Measurements from ENCODE around the gene APOA5. TPM values are rescaled to one million over a fixed set of nuclear protein-coding genes. Genes with fewer than 3 reads are reported as not detected.

APOA5 gene
- total RNA-seq, 1 experiment from 2014 or later, result not detected

GRCh38 chr11:116794851-116795250 is 3.2 kb upstream of the APOA5 start:
- CTCF ChIA-PET, result no interaction called here
- TF ChIP-seq CTCF (conservative IDR thresholded peaks at IDR 0.05), result no peak
- no peak for TF ChIP-seq EZH2 (IDR thresholded peaks at IDR 0.05; ENCODE audit: low read depth)
- H3K9me2 ChIP-seq (ENCODE audit: insufficient read depth), result no peaks in the 10 kb centered on the region

GRCh38 chr11:116793772-116794097 is 2.1 kb upstream of the APOA5 start:
- H3K4me2 ChIP-seq, result no peak overlapping the region
- no peak overlapping the region for H3K4me3 ChIP-seq
- H3K9me3 ChIP-seq (ENCODE audit: insufficient read depth, low read depth), result no peaks in the 10 kb centered on the region
- DNase-seq, result no peak
- H3K79me2 ChIP-seq (ENCODE audit: low read depth), result no peaks in the 10 kb centered on the region
- H3K36me3 ChIP-seq (ENCODE audit: low read depth), result no peaks in the 10 kb centered on the region
- no TSS peak for BruUV-seq (replicated peaks)
- H3K4me1 ChIP-seq (replicated peaks; ENCODE audit: insufficient read depth), result peaks cover 8% of the 10 kb centered on the region; the same call in 1 of the 2 replicates
- H4K20me1 ChIP-seq (ENCODE audit: insufficient read depth), result no peaks in the 10 kb centered on the region
- CTCF ChIA-PET, result interaction anchor here (1.3 kb wide), 1 partner anchor 42 kb away, joined by 4 read pairs; no protein-coding TSS in a partner anchor
- no peak overlapping the region for H3K27ac ChIP-seq
- H3K9me2 ChIP-seq (ENCODE audit: insufficient read depth), result no peaks in the 10 kb centered on the region
- POLR2A ChIA-PET (ENCODE audit: unreplicated experiment), result interaction anchor here (0.7 kb wide), 1 partner anchor 285 kb away, joined by 7 read pairs; no protein-coding TSS in a partner anchor
- TF ChIP-seq CTCF (conservative IDR thresholded peaks at IDR 0.05), result no peak
- TF ChIP-seq EZH2 (IDR thresholded peaks at IDR 0.05; ENCODE audit: low read depth), result no peak
- H2AFZ ChIP-seq, result no peak overlapping the region; the same call in 1 of the 2 replicates
- intact Hi-C loops (cut with micrococcal nuclease; ENCODE audit: unreplicated experiment), result no loop called here
- no peaks in the 10 kb centered on the region for H3K27me3 ChIP-seq (ENCODE audit: insufficient read depth, low read depth)
- peaks cover 5% of the 10 kb centered on the region for H3F3A ChIP-seq (ENCODE audit: insufficient read depth, low read depth)

More at GRCh38 chr11:116794851-116795250, 3.2 kb upstream of the APOA5 start:
- no peak for DNase-seq
- BruUV-seq (replicated peaks), result no TSS peak
- Histone ChIP-seq H2AFZ (no peak overlapping the region), H3F3A (ENCODE audit: insufficient read depth, low read depth) (peaks cover 5% of the 10 kb centered on the region), H3K27ac (no peak overlapping the region), H3K79me2 (ENCODE audit: low read depth) (no peaks in the 10 kb centered on the region), H3K36me3 (ENCODE audit: low read depth) (no peaks in the 10 kb centered on the region), H3K4me1 (replicated peaks; ENCODE audit: insufficient read depth) (peaks cover 8% of the 10 kb centered on the region; the same call in 1 of the 2 replicates), H3K4me3 (no peak overlapping the region), H4K20me1 (ENCODE audit: insufficient read depth) (no peaks in the 10 kb centered on the region), H3K4me2 (no peak overlapping the region), H3K9me3 (ENCODE audit: insufficient read depth, low read depth) (no peaks in the 10 kb centered on the region), H3K27me3 (ENCODE audit: insufficient read depth, low read depth) (no peaks in the 10 kb centered on the region)
- intact Hi-C loops (cut with micrococcal nuclease; ENCODE audit: unreplicated experiment), result no loop called here
- POLR2A ChIA-PET (ENCODE audit: unreplicated experiment), result interaction anchor here (0.7 kb wide), 1 partner anchor 436 kb away, joined by 3 read pairs; no protein-coding TSS in a partner anchor

- TF ChIP-seq CTCF (conservative IDR thresholded peaks at IDR 0.05) (no peak), EZH2 (IDR thresholded peaks at IDR 0.05; ENCODE audit: low read depth) (no peak)
- no peak overlapping the region for H3K4me3 ChIP-seq
- no TSS peak for BruUV-seq (replicated peaks)
- H3K4me2 ChIP-seq, result no peak overlapping the region
- no peaks in the 10 kb centered on the region for H4K20me1 ChIP-seq (ENCODE audit: insufficient read depth)
- DNase-seq, result no peak
- H3K36me3 ChIP-seq (ENCODE audit: low read depth), result no peaks in the 10 kb centered on the region
- H3K9me3 ChIP-seq (ENCODE audit: insufficient read depth, low read depth), result no peaks in the 10 kb centered on the region
- no peaks in the 10 kb centered on the region for H3K79me2 ChIP-seq (ENCODE audit: low read depth)
- no peak overlapping the region for H3K27ac ChIP-seq
- intact Hi-C loops (cut with micrococcal nuclease; ENCODE audit: unreplicated experiment), result no loop called here
- ChIA-PET POLR2A (ENCODE audit: unreplicated experiment) (interaction anchor here (0.7 kb wide), 1 partner anchor 285 kb away, joined by 7 read pairs; no protein-coding TSS in a partner anchor), CTCF (interaction anchor here (1.3 kb wide), 1 partner anchor 43 kb away, joined by 4 read pairs; no protein-coding TSS in a partner anchor)
- peaks cover 5% of the 10 kb centered on the region for H3F3A ChIP-seq (ENCODE audit: insufficient read depth, low read depth)
- H3K9me2 ChIP-seq (ENCODE audit: insufficient read depth), result no peaks in the 10 kb centered on the region
- peaks cover 13% of the 10 kb centered on the region for H3K4me1 ChIP-seq (replicated peaks; ENCODE audit: insufficient read depth)
- H2AFZ ChIP-seq, result no peak overlapping the region; the same call in 1 of the 2 replicates
- no peaks in the 10 kb centered on the region for H3K27me3 ChIP-seq (ENCODE audit: insufficient read depth, low read depth)
Observed at GRCh38 chr11:116792869-116793771, 1.4 kb upstream of the APOA5 start.

Measured in PC-9 (cell line).